GM21825 (cell line): ENCODE data around the gene FEM1B.

Experiments
- ATAC-seq: cut with Tn5 transposase; IDR thresholded peaks from one replicate; pipeline ENCODE4 v1.9.1; 2021; ENCODE audit warnings: mild to moderate bottlenecking, moderate library complexity; ENCODE audit not compliant: unreplicated experiment

Gene FEM1B

GRCh38 chr15:68318931-68319909 is 41.7 kb downstream of the FEM1B start:
- no peak for ATAC-seq

- no peak for ATAC-seq
These were observed 42.5 kb downstream of the FEM1B start for GRCh38 chr15:68319997-68320396.

- ATAC-seq, result no peak
These were observed 43.7 kb downstream of the FEM1B start for GRCh38 chr15:68321229-68321628.

- ATAC-seq, result no peak
These were observed 45.3 kb downstream of the FEM1B start for GRCh38 chr15:68322796-68323195.

- no peak for ATAC-seq
These were observed 48.2 kb downstream of the FEM1B start for GRCh38 chr15:68325726-68326125.

- no peak for ATAC-seq
These were observed 49.3 kb downstream of the FEM1B start for GRCh38 chr15:68326711-68327354.

GRCh38 chr15:68328443-68328842 is 50.9 kb downstream of the FEM1B start:
- ATAC-seq, result no peak

- no peak for ATAC-seq
These were observed 51.4 kb downstream of the FEM1B start for GRCh38 chr15:68328964-68329363.

- ATAC-seq, result no peak
These were observed 52.9 kb downstream of the FEM1B start for GRCh38 chr15:68330416-68330815.

- ATAC-seq, result no peak
These were observed 53.4 kb downstream of the FEM1B start for GRCh38 chr15:68330901-68331300.

GRCh38 chr15:68332266-68332665 is 54.7 kb downstream of the FEM1B start:
- ATAC-seq, result no peak

- ATAC-seq, result no peak
These were observed 56.4 kb downstream of the FEM1B start for GRCh38 chr15:68333775-68334470.

GRCh38 chr15:68334661-68335124 is 57.1 kb downstream of the FEM1B start:
- no peak for ATAC-seq

GRCh38 chr15:68335251-68335650 is 57.7 kb downstream of the FEM1B start:
- ATAC-seq, result no peak

GRCh38 chr15:68335655-68336054 is 58.1 kb downstream of the FEM1B start:
- no peak for ATAC-seq

- ATAC-seq, result no peak
These were observed 59.0 kb downstream of the FEM1B start for GRCh38 chr15:68336516-68336915.

GRCh38 chr15:68337826-68338225 is 60.3 kb downstream of the FEM1B start:
- no peak for ATAC-seq

GRCh38 chr15:68339481-68339880 is 61.9 kb downstream of the FEM1B start:
- no peak for ATAC-seq

- no peak for ATAC-seq
These were observed 63.5 kb downstream of the FEM1B start for GRCh38 chr15:68340726-68341671.
